ENCODE measurements around the gene ID2.

Gene ID2

GRCh38 chr2:8639122-8639635 lies 42.7 kb upstream of the ID2 start:
- H3K4me3 ChIP-seq: no peak overlapping the region
- no peaks in the 10 kb centered on the region for H4K20me1 ChIP-seq
- no peak overlapping the region for H3K4me2 ChIP-seq
- H3K4me1 ChIP-seq: no peaks in the 10 kb centered on the region
- H3K9ac ChIP-seq: no peak overlapping the region
- no peaks in the 10 kb centered on the region for H3K36me3 ChIP-seq
- H3K27me3 ChIP-seq: no peaks in the 10 kb centered on the region
- no peaks in the 10 kb centered on the region for H3K9me3 ChIP-seq
- no peak for TF ChIP-seq Cebpa-rat (IDR thresholded peaks at IDR 0.05)
- no peak overlapping the region for H3K27ac ChIP-seq

GRCh38 chr2:8640498-8640897 lies 41.4 kb upstream of the ID2 start:
- Histone ChIP-seq H3K4me3 (no peak overlapping the region), H3K27ac (no peak overlapping the region), H3K4me1 (no peaks in the 10 kb centered on the region), H3K9ac (no peak overlapping the region), H4K20me1 (no peaks in the 10 kb centered on the region), H3K4me2 (no peak overlapping the region), H3K9me3 (peaks cover 9% of the 10 kb centered on the region), H3K27me3 (no peaks in the 10 kb centered on the region), H3K36me3 (no peaks in the 10 kb centered on the region)
- no peak for TF ChIP-seq Cebpa-rat (IDR thresholded peaks at IDR 0.05)

GRCh38 chr2:8641301-8641965 lies 40.4 kb upstream of the ID2 start:
- Histone ChIP-seq H4K20me1 (no peaks in the 10 kb centered on the region), H3K27ac (no peak overlapping the region), H3K9me3 (peaks cover 19% of the 10 kb centered on the region), H3K4me3 (no peak overlapping the region), H3K27me3 (no peaks in the 10 kb centered on the region), H3K4me2 (no peak overlapping the region), H3K9ac (no peak overlapping the region), H3K4me1 (no peaks in the 10 kb centered on the region), H3K36me3 (no peaks in the 10 kb centered on the region)
- no peak for TF ChIP-seq Cebpa-rat (IDR thresholded peaks at IDR 0.05)

GRCh38 chr2:8642366-8643068 lies 39.3 kb upstream of the ID2 start:
- H3K9me3 ChIP-seq: peaks cover 30% of the 10 kb centered on the region
- TF ChIP-seq Cebpa-rat (IDR thresholded peaks at IDR 0.05): no peak
- H3K27me3 ChIP-seq: no peaks in the 10 kb centered on the region
- no peak overlapping the region for H3K4me3 ChIP-seq
- no peak overlapping the region for H3K27ac ChIP-seq
- no peaks in the 10 kb centered on the region for H3K4me1 ChIP-seq
- no peak overlapping the region for H3K9ac ChIP-seq
- no peaks in the 10 kb centered on the region for H4K20me1 ChIP-seq
- H3K36me3 ChIP-seq: no peaks in the 10 kb centered on the region
- H3K4me2 ChIP-seq: no peak overlapping the region

GRCh38 chr2:8643250-8643995 lies 38.4 kb upstream of the ID2 start:
- H3K4me1 ChIP-seq: no peaks in the 10 kb centered on the region
- peaks cover 2% of the 10 kb centered on the region; the same call in 1 of the 2 replicates for H3K36me3 ChIP-seq
- peaks cover 39% of the 10 kb centered on the region for H3K9me3 ChIP-seq
- no peak overlapping the region for H3K4me2 ChIP-seq
- H3K27ac ChIP-seq: no peak overlapping the region
- TF ChIP-seq Cebpa-rat (IDR thresholded peaks at IDR 0.05): no peak
- no peaks in the 10 kb centered on the region for H3K27me3 ChIP-seq
- H3K4me3 ChIP-seq: no peak overlapping the region
- no peaks in the 10 kb centered on the region for H4K20me1 ChIP-seq
- no peak overlapping the region for H3K9ac ChIP-seq

- peaks cover 4% of the 10 kb centered on the region; the same call in 1 of the 2 replicates for H3K36me3 ChIP-seq
- H3K4me2 ChIP-seq: no peak overlapping the region
- H3K27me3 ChIP-seq: no peaks in the 10 kb centered on the region
- peaks cover 44% of the 10 kb centered on the region for H3K9me3 ChIP-seq
- no peak overlapping the region for H3K9ac ChIP-seq
- H3K4me1 ChIP-seq: no peaks in the 10 kb centered on the region
- H3K4me3 ChIP-seq: no peak overlapping the region
- H3K27ac ChIP-seq: no peak overlapping the region
- H4K20me1 ChIP-seq: no peaks in the 10 kb centered on the region
- TF ChIP-seq Cebpa-rat (IDR thresholded peaks at IDR 0.05): no peak
Observed at GRCh38 chr2:8643996-8644356, 37.9 kb upstream of the ID2 start.

GRCh38 chr2:8644605-8645175 lies 37.2 kb upstream of the ID2 start:
- Histone ChIP-seq H3K4me2 (no peak overlapping the region), H3K36me3 (peaks cover 4% of the 10 kb centered on the region; the same call in 1 of the 2 replicates), H3K9ac (no peak overlapping the region), H3K4me3 (no peak overlapping the region), H3K4me1 (no peaks in the 10 kb centered on the region), H3K27ac (no peak overlapping the region), H3K27me3 (no peaks in the 10 kb centered on the region), H3K9me3 (peaks cover 44% of the 10 kb centered on the region), H4K20me1 (no peaks in the 10 kb centered on the region)
- TF ChIP-seq Cebpa-rat (IDR thresholded peaks at IDR 0.05): no peak

- no peak overlapping the region for H3K4me2 ChIP-seq
- H3K27ac ChIP-seq: no peak overlapping the region
- peaks cover 44% of the 10 kb centered on the region for H3K9me3 ChIP-seq
- no peaks in the 10 kb centered on the region for H3K4me1 ChIP-seq
- H3K36me3 ChIP-seq: peaks cover 4% of the 10 kb centered on the region; the same call in 1 of the 2 replicates
- TF ChIP-seq Cebpa-rat (IDR thresholded peaks at IDR 0.05): no peak
- H4K20me1 ChIP-seq: no peaks in the 10 kb centered on the region
- H3K4me3 ChIP-seq: no peak overlapping the region
- H3K27me3 ChIP-seq: no peaks in the 10 kb centered on the region
- no peak overlapping the region for H3K9ac ChIP-seq
Observed at GRCh38 chr2:8645176-8645831, 36.6 kb upstream of the ID2 start.

GRCh38 chr2:8646731-8647461 lies 35.0 kb upstream of the ID2 start:
- no peak overlapping the region for H3K9ac ChIP-seq
- peaks cover 44% of the 10 kb centered on the region for H3K9me3 ChIP-seq
- TF ChIP-seq Cebpa-rat (IDR thresholded peaks at IDR 0.05): no peak
- no peak overlapping the region for H3K27ac ChIP-seq
- H3K4me1 ChIP-seq: peaks cover 1% of the 10 kb centered on the region
- H3K36me3 ChIP-seq: peaks cover 4% of the 10 kb centered on the region; the same call in 1 of the 2 replicates
- H3K4me2 ChIP-seq: no peak overlapping the region
- no peaks in the 10 kb centered on the region for H3K27me3 ChIP-seq
- H4K20me1 ChIP-seq: no peaks in the 10 kb centered on the region
- no peak overlapping the region for H3K4me3 ChIP-seq
